ENCODE measurements around the gene KRT86.

DNA sequence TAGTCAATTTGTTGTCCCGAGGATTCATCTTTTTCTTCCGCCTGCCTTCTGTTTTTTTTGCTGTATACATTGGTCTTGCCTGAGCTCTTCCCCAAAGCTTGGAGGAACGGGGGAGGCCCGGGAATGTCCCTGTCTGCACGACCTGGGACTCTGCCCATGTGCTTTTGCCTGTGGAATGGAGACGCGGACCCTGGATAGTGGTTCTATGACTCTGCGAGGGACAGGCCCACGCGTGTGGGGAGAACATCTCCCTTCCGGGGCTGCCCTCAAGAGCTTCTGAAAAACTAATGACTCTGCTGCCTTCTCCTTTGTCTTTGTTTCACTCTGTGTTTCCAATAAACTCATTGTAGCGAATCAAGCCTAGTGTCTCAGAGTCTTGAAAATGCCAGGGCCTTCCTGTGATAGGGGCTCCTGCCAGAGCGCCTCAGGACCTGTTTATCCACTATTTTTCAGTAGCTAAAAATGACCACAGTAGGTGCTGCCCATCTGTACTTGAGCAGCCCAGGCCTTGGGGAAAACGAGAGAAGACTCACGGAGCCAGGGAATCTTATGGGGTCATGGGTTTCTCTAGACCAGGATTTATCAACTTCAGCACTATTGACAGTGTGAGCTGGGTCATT, 34.5 kb downstream of the KRT86 start:
- TF ChIP-seq, protein P1, sequence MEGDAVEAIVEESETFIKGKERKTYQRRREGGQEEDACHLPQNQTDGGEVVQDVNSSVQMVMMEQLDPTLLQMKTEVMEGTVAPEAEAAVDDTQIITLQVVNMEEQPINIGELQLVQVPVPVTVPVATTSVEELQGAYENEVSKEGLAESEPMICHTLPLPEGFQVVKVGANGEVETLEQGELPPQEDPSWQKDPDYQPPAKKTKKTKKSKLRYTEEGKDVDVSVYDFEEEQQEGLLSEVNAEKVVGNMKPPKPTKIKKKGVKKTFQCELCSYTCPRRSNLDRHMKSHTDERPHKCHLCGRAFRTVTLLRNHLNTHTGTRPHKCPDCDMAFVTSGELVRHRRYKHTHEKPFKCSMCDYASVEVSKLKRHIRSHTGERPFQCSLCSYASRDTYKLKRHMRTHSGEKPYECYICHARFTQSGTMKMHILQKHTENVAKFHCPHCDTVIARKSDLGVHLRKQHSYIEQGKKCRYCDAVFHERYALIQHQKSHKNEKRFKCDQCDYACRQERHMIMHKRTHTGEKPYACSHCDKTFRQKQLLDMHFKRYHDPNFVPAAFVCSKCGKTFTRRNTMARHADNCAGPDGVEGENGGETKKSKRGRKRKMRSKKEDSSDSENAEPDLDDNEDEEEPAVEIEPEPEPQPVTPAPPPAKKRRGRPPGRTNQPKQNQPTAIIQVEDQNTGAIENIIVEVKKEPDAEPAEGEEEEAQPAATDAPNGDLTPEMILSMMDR (IDR thresholded peaks at IDR 0.05) = no peak
- TF ChIP-seq POLR2A (IDR thresholded peaks at IDR 0.05) (no peak), EP300 (IDR thresholded peaks at IDR 0.05) (no peak), POLR2AphosphoS5 (IDR thresholded peaks at IDR 0.05) (no peak)

All from gastroesophageal sphincter (tissue), 3 donors.